Measurements from ENCODE around the gene GPR68. TPM values are rescaled to one million over a fixed set of nuclear protein-coding genes. Genes with fewer than 3 reads are reported as not detected.

GPR68 gene
- total RNA-seq, 1 experiment from 2014 or later: 0.28 TPM

DNA sequence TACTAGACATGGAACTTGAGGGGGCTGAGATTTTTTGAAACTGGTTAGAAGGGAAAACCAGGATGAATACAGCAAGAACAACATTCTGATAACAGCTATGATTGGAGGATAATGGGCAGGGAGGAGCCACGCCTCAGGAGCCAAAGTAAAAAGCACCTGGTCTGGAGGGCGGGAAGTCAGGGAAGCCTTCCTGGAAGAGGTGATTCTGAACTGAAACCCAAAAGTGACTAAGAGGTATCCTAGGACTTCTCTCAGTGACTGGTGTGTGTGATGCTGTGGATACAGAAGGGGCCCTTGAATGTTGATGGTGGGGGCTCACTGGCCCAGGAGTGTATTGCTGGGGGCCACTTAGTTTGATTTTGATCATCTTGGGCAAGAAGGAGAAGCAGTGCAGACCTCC, 18.8 kb upstream of the GPR68 start:
- BruUV-seq (replicated peaks): no TSS peak
- Histone ChIP-seq H3K4me1 (ENCODE audit: control insufficient read depth, insufficient read depth, low read length) (no peaks in the 10 kb centered on the region), H3K4me3 (ENCODE audit: low read depth in 2 of 2, low read length in 2 of 2) (no peak overlapping the region), H3K27me3 (ENCODE audit: control insufficient read depth, insufficient read depth, low read length) (no peaks in the 10 kb centered on the region), H3K27ac (ENCODE audit: low read length) (no peak overlapping the region), H3K9me3 (ENCODE audit: control insufficient read depth, insufficient read depth, low read depth, low read length) (no peaks in the 10 kb centered on the region), H3K36me3 (ENCODE audit: control insufficient read depth, insufficient read depth, low read length) (no peaks in the 10 kb centered on the region)
- POLR2A ChIA-PET: no interaction called here
- in situ Hi-C loops (cut with HindIII; ENCODE audit: low pct_unique_long_range_greater_than_20kb, low sequenced_read_pairs) (no loop called here), intact Hi-C loops (cut with micrococcal nuclease; ENCODE audit: unreplicated experiment) (no loop called here)
- ATAC-seq: no peak
- TF ChIP-seq SIN3A (IDR thresholded peaks at IDR 0.05; ENCODE audit: borderline replicate concordance, insufficient read depth, low read depth, low read length): no peak
- TF ChIP-seq, protein P1, sequence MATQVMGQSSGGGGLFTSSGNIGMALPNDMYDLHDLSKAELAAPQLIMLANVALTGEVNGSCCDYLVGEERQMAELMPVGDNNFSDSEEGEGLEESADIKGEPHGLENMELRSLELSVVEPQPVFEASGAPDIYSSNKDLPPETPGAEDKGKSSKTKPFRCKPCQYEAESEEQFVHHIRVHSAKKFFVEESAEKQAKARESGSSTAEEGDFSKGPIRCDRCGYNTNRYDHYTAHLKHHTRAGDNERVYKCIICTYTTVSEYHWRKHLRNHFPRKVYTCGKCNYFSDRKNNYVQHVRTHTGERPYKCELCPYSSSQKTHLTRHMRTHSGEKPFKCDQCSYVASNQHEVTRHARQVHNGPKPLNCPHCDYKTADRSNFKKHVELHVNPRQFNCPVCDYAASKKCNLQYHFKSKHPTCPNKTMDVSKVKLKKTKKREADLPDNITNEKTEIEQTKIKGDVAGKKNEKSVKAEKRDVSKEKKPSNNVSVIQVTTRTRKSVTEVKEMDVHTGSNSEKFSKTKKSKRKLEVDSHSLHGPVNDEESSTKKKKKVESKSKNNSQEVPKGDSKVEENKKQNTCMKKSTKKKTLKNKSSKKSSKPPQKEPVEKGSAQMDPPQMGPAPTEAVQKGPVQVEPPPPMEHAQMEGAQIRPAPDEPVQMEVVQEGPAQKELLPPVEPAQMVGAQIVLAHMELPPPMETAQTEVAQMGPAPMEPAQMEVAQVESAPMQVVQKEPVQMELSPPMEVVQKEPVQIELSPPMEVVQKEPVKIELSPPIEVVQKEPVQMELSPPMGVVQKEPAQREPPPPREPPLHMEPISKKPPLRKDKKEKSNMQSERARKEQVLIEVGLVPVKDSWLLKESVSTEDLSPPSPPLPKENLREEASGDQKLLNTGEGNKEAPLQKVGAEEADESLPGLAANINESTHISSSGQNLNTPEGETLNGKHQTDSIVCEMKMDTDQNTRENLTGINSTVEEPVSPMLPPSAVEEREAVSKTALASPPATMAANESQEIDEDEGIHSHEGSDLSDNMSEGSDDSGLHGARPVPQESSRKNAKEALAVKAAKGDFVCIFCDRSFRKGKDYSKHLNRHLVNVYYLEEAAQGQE (IDR thresholded peaks at IDR 0.05; ENCODE audit: insufficient read depth in 1 of 2, low read depth in 2 of 2, low read length in 1 of 2): no peak
- TF ChIP-seq TCF7L2 (IDR thresholded peaks at IDR 0.05; ENCODE audit: low read depth, low read length): no peak
- no peak for TF ChIP-seq POLR2AphosphoS5 (IDR thresholded peaks at IDR 0.05; ENCODE audit: low read depth, low read length)
- DNase-seq (ENCODE audit: low read depth, low spot score): no peak
- CTCF ChIA-PET: no interaction called here

DNA sequence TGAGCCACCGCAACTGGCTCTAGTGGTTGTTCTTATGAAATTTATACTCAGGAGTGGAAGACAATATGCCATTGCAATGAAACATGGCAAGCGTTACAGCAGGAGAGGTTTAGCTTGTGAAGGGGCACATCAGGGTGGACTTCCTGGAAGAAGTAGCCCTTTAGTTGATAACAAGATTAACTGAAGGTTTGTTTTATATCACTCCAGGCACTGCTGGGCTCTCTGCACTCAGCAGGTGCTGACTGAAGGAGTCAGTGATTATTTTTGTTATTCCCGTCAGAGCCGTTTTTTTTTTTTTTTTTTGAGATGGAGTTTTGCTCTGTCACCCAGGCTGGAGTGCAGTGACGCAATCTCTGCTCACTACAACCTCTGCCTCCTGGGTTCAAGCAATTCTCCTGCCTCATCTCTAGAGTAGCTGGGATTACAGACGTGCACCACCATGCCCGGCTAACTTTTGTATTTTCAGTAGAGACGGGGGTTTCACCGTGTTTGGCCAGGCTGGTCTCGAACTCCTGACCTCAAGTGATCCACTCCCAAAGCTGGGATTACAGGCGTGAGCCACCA, 17.6 kb upstream of the GPR68 start:
- no peak overlapping the region for H3K27ac ChIP-seq (ENCODE audit: low read length)
- no peak for DNase-seq (ENCODE audit: low read depth, low spot score)
- TF ChIP-seq, protein P1 (IDR thresholded peaks at IDR 0.05; ENCODE audit: insufficient read depth in 1 of 2, low read depth in 2 of 2, low read length in 1 of 2): no peak
- TF ChIP-seq POLR2AphosphoS5 (IDR thresholded peaks at IDR 0.05; ENCODE audit: low read depth, low read length): no peak
- no peak for TF ChIP-seq TCF7L2 (IDR thresholded peaks at IDR 0.05; ENCODE audit: low read depth, low read length)
- TF ChIP-seq, protein P2, sequence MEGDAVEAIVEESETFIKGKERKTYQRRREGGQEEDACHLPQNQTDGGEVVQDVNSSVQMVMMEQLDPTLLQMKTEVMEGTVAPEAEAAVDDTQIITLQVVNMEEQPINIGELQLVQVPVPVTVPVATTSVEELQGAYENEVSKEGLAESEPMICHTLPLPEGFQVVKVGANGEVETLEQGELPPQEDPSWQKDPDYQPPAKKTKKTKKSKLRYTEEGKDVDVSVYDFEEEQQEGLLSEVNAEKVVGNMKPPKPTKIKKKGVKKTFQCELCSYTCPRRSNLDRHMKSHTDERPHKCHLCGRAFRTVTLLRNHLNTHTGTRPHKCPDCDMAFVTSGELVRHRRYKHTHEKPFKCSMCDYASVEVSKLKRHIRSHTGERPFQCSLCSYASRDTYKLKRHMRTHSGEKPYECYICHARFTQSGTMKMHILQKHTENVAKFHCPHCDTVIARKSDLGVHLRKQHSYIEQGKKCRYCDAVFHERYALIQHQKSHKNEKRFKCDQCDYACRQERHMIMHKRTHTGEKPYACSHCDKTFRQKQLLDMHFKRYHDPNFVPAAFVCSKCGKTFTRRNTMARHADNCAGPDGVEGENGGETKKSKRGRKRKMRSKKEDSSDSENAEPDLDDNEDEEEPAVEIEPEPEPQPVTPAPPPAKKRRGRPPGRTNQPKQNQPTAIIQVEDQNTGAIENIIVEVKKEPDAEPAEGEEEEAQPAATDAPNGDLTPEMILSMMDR (IDR thresholded peaks at IDR 0.05): no peak
- no peak for TF ChIP-seq SIN3A (IDR thresholded peaks at IDR 0.05; ENCODE audit: borderline replicate concordance, insufficient read depth, low read depth, low read length)
- intact Hi-C loops (cut with micrococcal nuclease; ENCODE audit: unreplicated experiment) (no loop called here), in situ Hi-C loops (cut with HindIII; ENCODE audit: low pct_unique_long_range_greater_than_20kb, low sequenced_read_pairs) (no loop called here)
- POLR2A ChIA-PET: no interaction called here
- H3K36me3 ChIP-seq (ENCODE audit: control insufficient read depth, insufficient read depth, low read length): no peaks in the 10 kb centered on the region
- H3K27me3 ChIP-seq (ENCODE audit: control insufficient read depth, insufficient read depth, low read length): no peaks in the 10 kb centered on the region
- BruUV-seq (replicated peaks): no TSS peak
- no peaks in the 10 kb centered on the region for H3K4me1 ChIP-seq (ENCODE audit: control insufficient read depth, insufficient read depth, low read length)
- ATAC-seq: no peak
- no peaks in the 10 kb centered on the region for H3K9me3 ChIP-seq (ENCODE audit: control insufficient read depth, insufficient read depth, low read depth, low read length)
- CTCF ChIA-PET: no interaction called here
- no peak overlapping the region for H3K4me3 ChIP-seq (ENCODE audit: low read depth in 2 of 2, low read length in 2 of 2)

All from Panc1 (cell line).